ENCODE results near the gene KRCC1.

The KRCC1 gene

DNA sequence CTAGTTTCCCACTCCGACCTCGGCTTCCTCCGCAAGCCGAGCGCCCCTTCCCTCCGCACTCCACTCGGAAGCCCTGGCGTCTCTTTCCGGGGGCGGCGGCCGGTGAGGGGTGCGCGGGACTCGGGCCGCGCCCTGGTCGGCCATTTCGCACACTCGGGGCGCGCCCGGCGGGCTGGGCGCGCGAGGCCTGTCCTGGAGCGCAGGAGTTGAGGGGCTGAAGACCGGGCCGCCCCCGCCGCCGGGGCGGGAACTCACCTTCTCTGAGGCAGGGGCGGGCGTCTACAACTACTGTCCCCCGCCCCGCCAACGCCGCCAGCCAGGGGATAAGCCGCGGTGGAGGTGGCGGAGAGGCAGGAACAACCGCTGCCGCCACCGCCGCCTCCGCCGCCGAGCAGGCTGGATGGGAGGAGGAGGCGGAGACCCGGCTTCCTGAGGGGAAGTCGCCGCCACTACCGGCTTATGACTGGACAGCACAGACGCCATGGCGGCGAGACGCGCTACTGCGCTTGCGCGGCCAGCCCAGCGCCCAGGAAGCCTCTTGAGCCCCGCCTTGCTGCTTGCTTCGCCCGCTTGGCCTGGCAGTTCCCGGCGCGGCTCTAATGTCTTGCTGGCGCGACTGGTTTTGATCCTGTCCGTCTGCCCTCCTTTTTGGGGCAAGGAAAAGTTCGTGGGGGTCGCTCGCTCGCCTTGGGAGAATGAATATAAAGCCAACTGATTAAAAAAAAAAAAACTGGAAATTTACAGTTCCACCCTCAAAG lies at the start of gene KRCC1:
KRCC1 (minus strand) TSS at position 413 of the 758 bp plus-strand sequence. CDS start 27,220 bp downstream, outside the sequence.
- Histone ChIP-seq H3K79me2 (peaks cover 4% of the 10 kb centered on the region), H3K9me3 (ENCODE audit: control insufficient read depth, low read length) (no peaks in the 10 kb centered on the region), H3K36me3 (ENCODE audit: control insufficient read depth, insufficient read depth, low read length) (no peaks in the 10 kb centered on the region), H2AFZ (peak within 1 kb of the TSS; percentile 95), H3K27ac (peak within 1 kb of the TSS; percentile 95), H3K4me3 (ENCODE audit: low read depth, low read length) (peak within 1 kb of the TSS; percentile 93), H3K27me3 (ENCODE audit: control insufficient read depth, insufficient read depth, low read length) (no peaks in the 10 kb centered on the region), H3K4me2 (ENCODE audit: low read length) (peak within 1 kb of the TSS; percentile 56), H3K9ac (peak within 1 kb of the TSS; percentile 70), H3K4me1 (peaks cover 3% of the 10 kb centered on the region)
- TF ChIP-seq, protein P1, sequence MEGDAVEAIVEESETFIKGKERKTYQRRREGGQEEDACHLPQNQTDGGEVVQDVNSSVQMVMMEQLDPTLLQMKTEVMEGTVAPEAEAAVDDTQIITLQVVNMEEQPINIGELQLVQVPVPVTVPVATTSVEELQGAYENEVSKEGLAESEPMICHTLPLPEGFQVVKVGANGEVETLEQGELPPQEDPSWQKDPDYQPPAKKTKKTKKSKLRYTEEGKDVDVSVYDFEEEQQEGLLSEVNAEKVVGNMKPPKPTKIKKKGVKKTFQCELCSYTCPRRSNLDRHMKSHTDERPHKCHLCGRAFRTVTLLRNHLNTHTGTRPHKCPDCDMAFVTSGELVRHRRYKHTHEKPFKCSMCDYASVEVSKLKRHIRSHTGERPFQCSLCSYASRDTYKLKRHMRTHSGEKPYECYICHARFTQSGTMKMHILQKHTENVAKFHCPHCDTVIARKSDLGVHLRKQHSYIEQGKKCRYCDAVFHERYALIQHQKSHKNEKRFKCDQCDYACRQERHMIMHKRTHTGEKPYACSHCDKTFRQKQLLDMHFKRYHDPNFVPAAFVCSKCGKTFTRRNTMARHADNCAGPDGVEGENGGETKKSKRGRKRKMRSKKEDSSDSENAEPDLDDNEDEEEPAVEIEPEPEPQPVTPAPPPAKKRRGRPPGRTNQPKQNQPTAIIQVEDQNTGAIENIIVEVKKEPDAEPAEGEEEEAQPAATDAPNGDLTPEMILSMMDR (IDR thresholded peaks at IDR 0.05): no peak

DNA sequence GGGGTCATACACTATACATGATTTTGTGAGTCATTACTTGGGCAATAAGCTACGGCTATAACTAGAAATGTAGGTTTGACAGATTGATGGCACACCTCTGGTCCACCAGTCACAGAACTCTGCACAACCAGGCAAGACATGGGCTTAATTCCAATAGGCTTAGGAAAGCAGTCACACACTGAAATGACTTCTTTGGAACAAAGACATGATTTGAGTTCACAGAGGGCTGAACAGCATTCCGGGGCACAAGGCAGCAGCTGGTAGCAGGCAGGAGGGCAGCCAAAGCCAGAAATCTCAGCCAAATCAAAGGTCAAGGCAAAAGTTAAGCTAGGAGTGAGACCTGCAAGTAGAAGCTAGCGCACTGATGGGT lies 44.9 kb upstream of the KRCC1 start:
- H3K79me2 ChIP-seq: no peaks in the 10 kb centered on the region
- no peaks in the 10 kb centered on the region for H3K36me3 ChIP-seq (ENCODE audit: control insufficient read depth, insufficient read depth, low read length)
- no peaks in the 10 kb centered on the region for H3K27me3 ChIP-seq (ENCODE audit: control insufficient read depth, insufficient read depth, low read length)
- H3K4me1 ChIP-seq: no peaks in the 10 kb centered on the region
- no peak overlapping the region for H3K9ac ChIP-seq
- TF ChIP-seq, protein P1 (IDR thresholded peaks at IDR 0.05): no peak
- H3K9me3 ChIP-seq (ENCODE audit: control insufficient read depth, low read length): no peaks in the 10 kb centered on the region
- H3K4me2 ChIP-seq (ENCODE audit: low read length): no peak overlapping the region
- no peak overlapping the region for H3K4me3 ChIP-seq (ENCODE audit: low read depth, low read length)
- H2AFZ ChIP-seq: no peak overlapping the region
- no peak overlapping the region for H3K27ac ChIP-seq

DNA sequence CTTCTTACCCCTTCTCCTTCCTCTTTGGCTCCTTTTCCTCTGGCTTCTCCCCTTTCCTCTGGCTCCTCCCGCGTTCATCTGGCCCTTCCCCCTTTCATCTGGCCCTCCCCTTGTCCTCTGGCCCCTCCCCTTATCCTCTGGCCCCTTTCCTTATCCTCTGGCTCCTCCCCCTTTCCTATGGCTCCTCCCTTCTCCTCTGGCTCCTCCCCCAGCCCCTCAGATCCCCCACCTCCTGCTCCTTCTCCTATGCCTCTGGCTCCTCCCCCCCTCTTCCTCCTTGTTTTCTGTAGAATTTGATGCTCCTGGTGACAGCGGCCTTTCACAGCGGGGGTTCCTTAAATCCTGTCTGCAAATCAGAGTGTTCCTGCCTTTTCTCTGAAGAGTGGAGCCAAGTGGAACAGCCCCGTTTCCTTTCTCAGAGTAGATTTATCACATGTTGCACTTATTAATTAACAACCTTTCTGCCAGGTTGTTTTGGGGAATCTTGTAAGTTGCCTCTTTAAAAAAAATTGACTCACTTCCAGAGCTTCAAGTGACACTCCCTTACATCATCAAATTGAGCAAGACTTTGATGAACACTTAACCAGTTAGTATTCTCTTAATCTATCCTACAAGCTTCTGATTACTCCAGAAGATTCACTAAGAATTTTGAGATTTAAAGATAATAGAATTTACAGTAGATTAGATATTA lies 44.4 kb upstream of the KRCC1 start:
- TF ChIP-seq, protein P1 (IDR thresholded peaks at IDR 0.05): no peak
- Histone ChIP-seq H3K36me3 (ENCODE audit: control insufficient read depth, insufficient read depth, low read length) (no peaks in the 10 kb centered on the region), H3K4me2 (ENCODE audit: low read length) (no peak overlapping the region), H3K4me1 (no peaks in the 10 kb centered on the region), H2AFZ (no peak overlapping the region), H3K27me3 (ENCODE audit: control insufficient read depth, insufficient read depth, low read length) (no peaks in the 10 kb centered on the region), H3K9ac (no peak overlapping the region), H3K79me2 (no peaks in the 10 kb centered on the region), H3K27ac (no peak overlapping the region), H3K9me3 (ENCODE audit: control insufficient read depth, low read length) (no peaks in the 10 kb centered on the region), H3K4me3 (ENCODE audit: low read depth, low read length) (no peak overlapping the region)

DNA sequence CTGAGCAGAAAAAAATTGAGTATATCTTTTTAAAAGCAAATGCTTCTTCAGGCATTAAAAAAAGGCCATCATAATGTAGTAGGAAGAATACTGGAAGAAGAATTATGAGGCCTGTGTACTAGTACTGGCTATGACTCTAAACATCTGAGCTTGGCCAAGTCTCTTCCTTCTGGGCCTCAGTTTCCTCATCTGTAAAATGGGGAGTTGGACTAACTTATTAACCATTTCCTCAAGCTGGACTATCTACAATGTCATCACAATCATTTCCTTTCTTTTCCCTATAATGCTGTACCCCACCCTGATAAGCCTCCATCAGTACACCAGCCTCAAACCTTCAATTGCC lies 42.9 kb upstream of the KRCC1 start:
- H3K9me3 ChIP-seq (ENCODE audit: control insufficient read depth, low read length): no peaks in the 10 kb centered on the region
- no peak overlapping the region for H3K9ac ChIP-seq
- no peaks in the 10 kb centered on the region for H3K79me2 ChIP-seq
- H3K4me1 ChIP-seq: no peaks in the 10 kb centered on the region
- no peak overlapping the region for H3K4me3 ChIP-seq (ENCODE audit: low read depth, low read length)
- no peak overlapping the region for H3K4me2 ChIP-seq (ENCODE audit: low read length)
- TF ChIP-seq, protein P1 (IDR thresholded peaks at IDR 0.05): no peak
- H3K27ac ChIP-seq: no peak overlapping the region
- no peak overlapping the region for H2AFZ ChIP-seq
- no peaks in the 10 kb centered on the region for H3K27me3 ChIP-seq (ENCODE audit: control insufficient read depth, insufficient read depth, low read length)
- no peaks in the 10 kb centered on the region for H3K36me3 ChIP-seq (ENCODE audit: control insufficient read depth, insufficient read depth, low read length)
